ENCODE data around the gene PPP1R3C. TPM values are rescaled to one million over a fixed set of nuclear protein-coding genes. Genes with fewer than 3 reads are reported as not detected.

PPP1R3C gene
- polyA plus RNA-seq, 1 donor = 39.6 TPM

Other genes with a start within 250 kb of the PPP1R3C start
- 14.5 TPM for gene HECTD2, start 222.7 kb downstream of the PPP1R3C start, polyA plus RNA-seq
- gene TNKS2, start 165.4 kb upstream of the PPP1R3C start, polyA plus RNA-seq = 30.6 TPM